Stimulated activated CD4-positive, alpha-beta T cell treated with anti-CD3 and anti-CD28 coated beads, TNF-alpha, amount 100 ng/mL, for 24 hours (primary cell): Measurements from ENCODE around the gene ZNF749.
"Not testable (repeated sequence)": the region's sequence is repeated elsewhere in the genome, so short reads cannot be mapped to it uniquely, and the experiment has no call there.

ENCODE experiments used
- DNase-seq, 3 experiments: peaks; one replicate each; pipeline ENCODE4 v3.0.0-alpha.2; 2020; ENCODE audit warnings: low read depth in 3 of 3

The ZNF749 gene

GRCh38 chr19:57465680-57466381, 30.7 kb downstream of the ZNF749 start:
- no peak for DNase-seq

GRCh38 chr19:57466489-57466888, 31.4 kb downstream of the ZNF749 start:
- DNase-seq, result no peak

GRCh38 chr19:57473646-57474045, 38.5 kb downstream of the ZNF749 start:
- no peak for DNase-seq

GRCh38 chr19:57477191-57478008, 42.3 kb downstream of the ZNF749 start, which contains the start of gene ZNF772:
Gene ZNF772, minus strand, starts transcription at chr19:57477566. Its CDS starts 257 bp downstream, at chr19:57477309.
- DNase-seq, result peak; percentile 72 to 87 (median 80)

- DNase-seq, result peak; percentile 87 to 93 (median 90)
Measured at GRCh38 chr19:57487477-57488298, 52.6 kb downstream of the ZNF749 start, which contains the start of gene ZNF419. Gene ZNF419, plus strand, starts transcription at chr19:57487750. Its CDS starts 201 bp downstream, at chr19:57487951.

GRCh38 chr19:57488299-57488644, 53.1 kb downstream of the ZNF749 start:
- not testable (repeated sequence) for DNase-seq
